NOMO-1 treated with DMSO at 0.1 percent for 48 hours (cell line): Measurements from ENCODE around the gene TPM1.

ENCODE experiments used
- DNase-seq: peaks from one replicate; lab custom pipeline; 2025; ENCODE audit not compliant: unreplicated experiment; lab: John Stamatoyannopoulos, UW

Gene TPM1

GRCh38 chr15:63015618-63016017, 26.9 kb upstream of the TPM1 start:
- DNase-seq, result no peak

GRCh38 chr15:63016234-63016633, 26.3 kb upstream of the TPM1 start:
- DNase-seq, result no peak

GRCh38 chr15:63018639-63019038, 23.9 kb upstream of the TPM1 start:
- no peak for DNase-seq

- no peak for DNase-seq
These were observed 22.9 kb upstream of the TPM1 start for GRCh38 chr15:63019511-63020109.

- DNase-seq, result no peak
These were observed 22.4 kb upstream of the TPM1 start for GRCh38 chr15:63020128-63020527.

- no peak for DNase-seq
These were observed 21.7 kb upstream of the TPM1 start for GRCh38 chr15:63020759-63021430.

- no peak for DNase-seq
These were observed 20.4 kb upstream of the TPM1 start for GRCh38 chr15:63022181-63022580.

GRCh38 chr15:63022663-63023062, 19.9 kb upstream of the TPM1 start:
- no peak for DNase-seq

- DNase-seq, result no peak
These were observed 19.1 kb upstream of the TPM1 start for GRCh38 chr15:63023351-63023945.

- DNase-seq, result no peak
These were observed 17.1 kb upstream of the TPM1 start for GRCh38 chr15:63025460-63025859.

GRCh38 chr15:63027646-63028045, 14.9 kb upstream of the TPM1 start:
- DNase-seq, result no peak

GRCh38 chr15:63028442-63029110, 14.0 kb upstream of the TPM1 start:
- DNase-seq, result no peak

- no peak for DNase-seq
These were observed 12.9 kb upstream of the TPM1 start for GRCh38 chr15:63029676-63030075.

GRCh38 chr15:63030101-63030551, 12.4 kb upstream of the TPM1 start:
- DNase-seq, result peak; percentile 93

GRCh38 chr15:63034578-63034977, 8.0 kb upstream of the TPM1 start:
- DNase-seq, result no peak

- no peak for DNase-seq
These were observed 7.3 kb upstream of the TPM1 start for GRCh38 chr15:63035253-63035652.

- DNase-seq, result no peak
These were observed 6.6 kb upstream of the TPM1 start for GRCh38 chr15:63035977-63036376.

GRCh38 chr15:63037976-63038720, 4.4 kb upstream of the TPM1 start:
- no peak for DNase-seq

- DNase-seq, result no peak
These were observed 3.4 kb upstream of the TPM1 start for GRCh38 chr15:63038926-63039673.

- DNase-seq, result no peak
These were observed 2.7 kb upstream of the TPM1 start for GRCh38 chr15:63039811-63040210.

- no peak for DNase-seq
These were observed 2.0 kb upstream of the TPM1 start for GRCh38 chr15:63040509-63040908.
